Stimulated activated CD8-positive, alpha-beta memory T cell treated with anti-CD3 and anti-CD28 coated beads, Interleukin-4, amount 100 ng/mL, for 48 hours (primary cell): Measurements from ENCODE around the gene NFASC.

Experiments
- DNase-seq: peaks from one replicate; pipeline ENCODE4 v3.0.0-alpha.2; 2020

NFASC gene

GRCh38 chr1:204863024-204863423, 7.6 kb upstream of the NFASC start:
- DNase-seq = no peak

DNA sequence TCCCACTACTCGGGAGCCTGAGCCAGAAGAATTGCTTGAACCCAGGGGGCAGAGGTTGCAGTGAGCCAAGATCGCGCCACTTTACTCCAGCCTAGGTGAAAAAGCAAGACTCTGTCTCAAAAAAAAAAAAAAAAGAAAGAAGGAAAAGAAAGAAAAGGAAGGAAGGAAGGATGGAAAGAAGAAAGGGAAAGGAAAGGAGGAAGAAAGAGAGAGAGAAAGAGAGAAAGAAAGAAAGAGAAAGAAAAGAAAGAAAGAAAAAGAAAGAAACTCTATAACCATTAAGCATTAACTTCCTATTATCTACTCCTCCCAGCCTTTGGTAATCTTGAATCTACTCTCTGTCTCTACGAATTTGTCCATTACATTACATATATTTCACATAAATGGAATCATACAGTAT, 6.9 kb upstream of the NFASC start:
- DNase-seq = no peak

DNA sequence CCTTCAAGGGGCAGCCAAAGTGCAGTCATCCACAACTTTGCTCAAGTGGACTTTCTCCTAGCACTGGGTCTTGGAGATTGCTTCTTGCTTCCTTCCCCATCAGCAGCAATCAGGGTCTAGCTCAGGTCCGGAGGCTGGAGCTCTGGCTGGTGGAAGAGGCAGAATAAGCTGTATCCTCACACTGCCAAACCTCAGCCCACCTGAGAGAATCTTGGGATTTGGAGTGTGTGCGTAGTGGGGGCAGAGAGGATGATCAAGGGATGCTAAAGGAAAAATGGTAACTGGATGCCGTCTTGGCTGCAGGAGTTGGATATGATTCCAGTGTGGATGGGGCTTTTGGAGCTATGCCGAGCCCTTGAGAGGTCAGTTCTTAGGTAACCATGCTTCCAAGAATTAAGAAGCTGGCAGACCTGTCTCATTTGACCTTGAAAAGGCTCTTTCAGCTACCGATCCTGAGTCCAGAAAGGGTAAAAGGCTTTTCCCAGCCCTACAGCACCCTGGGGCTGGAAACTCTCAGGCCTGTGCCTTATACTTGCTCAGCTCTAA, 4.5 kb upstream of the NFASC start:
- no peak for DNase-seq

GRCh38 chr1:204867203-204867602, 3.5 kb upstream of the NFASC start:
- no peak for DNase-seq

DNA sequence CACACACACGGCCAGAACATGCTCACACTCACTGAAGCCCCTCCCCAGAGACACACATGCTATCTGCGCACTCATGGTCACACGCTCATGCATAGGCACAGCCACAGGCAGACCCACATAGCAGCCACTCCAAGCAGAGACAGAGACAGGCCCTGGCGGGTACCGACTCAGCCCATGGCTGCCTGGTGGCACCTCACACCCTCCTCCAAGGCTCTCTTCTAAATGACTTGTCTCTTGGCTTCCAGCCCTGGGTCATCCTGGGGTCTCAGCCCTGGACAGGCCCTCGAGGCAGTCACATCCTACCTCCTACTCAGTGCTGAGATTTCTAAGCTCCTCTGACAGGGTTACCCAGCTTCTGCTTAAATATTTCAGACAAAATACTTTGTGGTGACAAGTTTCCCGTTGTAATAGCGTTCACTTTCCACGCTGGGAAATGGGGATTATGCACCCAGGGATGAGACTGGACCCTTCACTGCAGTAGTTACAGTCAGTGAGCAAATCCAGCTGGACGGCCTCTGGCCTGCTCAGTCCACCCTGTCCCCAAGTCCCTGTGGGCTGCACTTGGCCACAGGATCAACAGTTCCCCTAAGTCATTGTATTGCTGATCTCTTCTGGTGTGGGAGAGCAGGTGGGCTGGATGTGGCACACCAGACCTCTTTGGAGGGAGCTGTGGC, 2.9 kb upstream of the NFASC start:
- no peak for DNase-seq

DNA sequence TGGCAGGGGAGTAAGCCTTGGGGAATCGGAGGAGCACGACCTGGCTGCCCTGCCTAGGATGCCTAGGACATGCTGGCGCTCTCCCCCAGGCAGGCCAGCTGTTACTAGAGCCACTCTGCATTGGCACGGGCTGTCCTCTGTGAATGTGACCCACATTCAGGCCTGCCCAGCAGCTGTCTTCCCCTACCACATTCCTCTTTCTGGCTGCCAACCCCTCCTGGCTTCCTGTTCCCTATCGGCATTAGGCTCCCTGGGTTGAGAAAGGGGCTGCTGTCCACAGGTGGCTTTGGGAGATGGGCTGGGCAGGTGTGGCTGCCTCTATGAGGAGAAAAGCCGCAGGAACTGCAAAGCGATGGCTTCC, 2.3 kb upstream of the NFASC start:
- DNase-seq = no peak

DNA sequence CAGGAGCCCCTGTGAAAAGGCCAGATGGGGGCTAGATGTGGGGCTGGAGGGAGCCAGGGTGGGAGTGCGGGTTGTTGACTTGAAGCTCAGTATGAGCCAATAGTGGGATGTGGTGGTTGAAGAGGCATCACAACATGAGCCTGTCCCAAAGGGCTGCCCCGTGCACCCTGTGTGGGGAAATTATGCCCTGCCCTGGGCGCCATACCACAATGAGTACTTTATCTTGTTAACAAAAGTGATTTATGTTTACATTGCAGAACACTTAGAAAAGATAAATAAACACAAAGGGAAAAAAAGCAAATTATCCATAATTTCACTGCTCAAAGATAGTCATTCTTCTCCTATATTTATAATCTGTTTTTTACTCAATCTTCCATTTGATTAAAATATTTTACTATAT, 1.6 kb upstream of the NFASC start:
- DNase-seq = no peak

DNA sequence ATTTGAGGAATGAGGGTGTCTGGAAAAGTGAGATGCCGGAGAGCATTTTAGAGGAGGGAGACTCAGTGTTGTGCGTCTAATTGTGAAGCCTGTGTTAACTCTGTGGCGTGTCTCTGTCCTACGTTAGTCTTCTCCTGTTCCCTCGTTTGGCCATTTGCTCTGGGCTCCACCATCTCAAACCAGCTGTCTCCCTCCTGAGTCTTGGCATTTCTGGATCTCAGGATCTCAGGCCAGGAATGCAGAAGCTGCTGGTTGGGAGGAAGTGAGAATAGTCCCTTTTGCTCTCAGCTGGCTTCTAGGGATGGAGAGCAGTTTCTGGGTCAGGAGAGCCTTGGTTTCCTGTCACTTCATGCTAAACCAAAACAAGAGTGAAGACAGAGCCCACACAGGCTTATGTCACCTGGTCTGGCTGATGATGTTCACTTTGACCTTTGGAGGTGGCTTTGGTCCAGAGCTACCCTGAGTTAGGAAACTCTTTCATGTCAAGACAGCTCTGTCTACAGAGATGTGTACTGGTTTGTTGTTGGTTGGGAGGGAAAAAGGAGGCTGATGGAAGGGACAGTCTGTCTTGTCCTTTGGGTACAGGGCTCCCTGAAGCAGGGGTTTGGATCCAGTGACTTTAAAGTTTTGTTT, 859 bp downstream of the NFASC start:
- no peak for DNase-seq

GRCh38 chr1:204872262-204872881, 1.7 kb downstream of the NFASC start:
- no peak for DNase-seq

DNA sequence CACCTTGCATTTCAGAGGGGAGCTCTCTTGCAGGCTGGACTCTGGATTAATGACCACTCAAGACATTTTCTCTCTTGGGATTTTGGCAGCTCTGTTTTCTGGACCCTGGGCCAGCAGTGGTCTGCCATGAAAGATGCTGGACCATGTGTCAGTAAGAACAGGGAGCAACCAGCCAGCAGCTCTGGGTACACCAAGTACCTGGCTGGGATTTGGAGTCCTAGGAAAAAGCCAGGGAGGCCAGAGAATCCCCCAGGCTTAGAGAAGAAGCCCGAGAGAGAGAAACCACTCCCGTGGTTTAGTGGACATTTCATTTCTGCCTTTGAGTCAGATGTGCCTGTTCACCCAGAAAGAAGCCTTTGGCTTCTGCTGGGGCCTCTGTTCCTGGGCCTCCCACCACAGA, 2.5 kb downstream of the NFASC start:
- DNase-seq = no peak

- DNase-seq = no peak
These were observed 3.1 kb downstream of the NFASC start for GRCh38 chr1:204873714-204874113.

DNA sequence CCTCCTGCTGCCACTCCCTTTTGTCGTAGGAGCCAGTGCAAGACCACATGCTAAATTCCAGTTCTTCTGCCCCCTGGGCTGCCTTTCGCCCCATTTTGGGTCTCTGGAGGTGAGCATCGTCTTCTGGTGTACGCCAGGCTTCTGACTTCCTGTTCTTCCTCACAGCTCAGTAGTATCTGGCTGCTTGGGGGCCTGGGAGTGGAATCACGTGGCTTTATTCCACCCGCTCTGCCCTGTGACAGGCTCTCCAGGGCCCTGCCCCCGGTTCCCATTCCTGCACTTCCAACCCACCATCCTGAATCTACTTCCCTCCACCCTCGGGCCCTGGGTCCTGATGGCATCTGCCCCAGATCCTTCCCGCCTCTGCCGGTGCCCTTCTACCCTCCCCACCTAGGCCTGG, 3.6 kb downstream of the NFASC start:
- DNase-seq = no peak

- no peak for DNase-seq
These were observed 4.6 kb downstream of the NFASC start for GRCh38 chr1:204875255-204875654.

DNA sequence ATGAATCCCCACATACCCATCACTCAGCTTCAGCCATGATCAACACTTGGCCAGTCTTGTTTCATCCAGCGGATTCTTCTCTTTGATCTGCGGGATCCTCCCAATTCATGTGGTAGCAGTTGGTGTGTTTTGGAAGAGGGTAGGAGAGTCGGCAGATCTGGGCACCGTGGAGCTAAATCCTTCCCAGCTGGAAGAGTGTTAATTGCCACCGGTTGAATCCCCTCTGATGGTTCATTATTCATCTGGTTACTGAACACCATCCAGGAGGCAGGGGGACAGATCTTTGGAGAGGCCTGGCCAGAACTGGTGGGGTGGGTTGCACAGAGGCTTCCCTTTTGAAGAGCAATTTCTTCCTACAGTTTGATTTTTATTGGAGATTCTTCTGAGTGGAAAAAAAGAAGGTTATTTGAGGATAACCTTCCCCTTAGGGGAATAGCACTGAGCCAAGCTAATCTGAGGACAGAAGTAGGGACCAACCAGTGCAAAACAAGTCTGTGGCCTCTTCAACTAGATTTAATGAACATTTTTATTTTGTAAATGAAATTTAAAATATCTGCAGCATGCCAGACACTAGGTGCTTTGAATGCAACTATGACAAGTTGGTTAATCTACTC, 8.1 kb downstream of the NFASC start:
- no peak for DNase-seq

- no peak for DNase-seq
These were observed 8.7 kb downstream of the NFASC start for GRCh38 chr1:204879351-204879750.

GRCh38 chr1:204880906-204881305, 10.2 kb downstream of the NFASC start:
- no peak for DNase-seq

- DNase-seq = no peak
These were observed 11.8 kb downstream of the NFASC start for GRCh38 chr1:204882479-204882878.

- DNase-seq = no peak
These were observed 12.7 kb downstream of the NFASC start for GRCh38 chr1:204883405-204883804.

DNA sequence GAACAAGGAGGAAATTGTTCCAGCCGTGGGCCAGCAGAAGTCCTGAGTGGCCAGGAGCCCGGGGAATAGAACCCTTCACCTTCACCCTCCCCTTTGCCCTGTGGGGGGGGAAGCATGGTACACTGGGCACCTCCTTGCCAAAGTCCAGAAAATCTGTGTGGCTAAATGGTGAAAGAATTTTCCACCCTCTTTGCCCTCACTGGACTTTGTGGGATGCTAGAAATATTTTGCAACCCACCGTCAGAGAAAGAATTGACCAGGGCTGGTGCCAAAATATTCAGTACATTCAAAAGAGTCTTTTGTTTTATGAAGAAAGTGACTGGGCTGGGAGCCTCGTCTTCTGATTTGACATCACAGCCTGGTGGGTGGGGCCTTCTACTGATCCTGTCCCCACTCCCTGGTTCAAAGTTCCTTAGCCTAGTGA, 14.6 kb downstream of the NFASC start:
- no peak for DNase-seq

DNA sequence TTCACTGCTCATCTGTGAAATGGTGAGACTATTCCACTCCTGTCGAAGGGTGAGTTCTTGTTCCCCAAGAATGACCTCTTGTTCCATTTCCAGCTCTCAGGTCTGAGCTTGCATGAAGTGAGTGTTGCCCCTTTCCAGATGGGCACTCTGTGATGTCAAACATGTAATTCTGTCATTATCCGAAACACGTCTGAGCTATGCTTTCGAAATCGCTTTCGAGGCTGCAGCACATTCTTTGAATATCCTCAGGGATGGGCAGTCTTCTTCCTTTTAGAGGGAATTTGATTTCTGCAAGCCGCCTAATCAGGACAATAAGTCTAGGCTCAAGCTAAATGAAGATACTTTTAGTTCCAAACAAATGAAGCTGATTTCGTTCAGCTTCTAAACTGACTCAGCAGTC, 15.1 kb downstream of the NFASC start:
- no peak for DNase-seq

DNA sequence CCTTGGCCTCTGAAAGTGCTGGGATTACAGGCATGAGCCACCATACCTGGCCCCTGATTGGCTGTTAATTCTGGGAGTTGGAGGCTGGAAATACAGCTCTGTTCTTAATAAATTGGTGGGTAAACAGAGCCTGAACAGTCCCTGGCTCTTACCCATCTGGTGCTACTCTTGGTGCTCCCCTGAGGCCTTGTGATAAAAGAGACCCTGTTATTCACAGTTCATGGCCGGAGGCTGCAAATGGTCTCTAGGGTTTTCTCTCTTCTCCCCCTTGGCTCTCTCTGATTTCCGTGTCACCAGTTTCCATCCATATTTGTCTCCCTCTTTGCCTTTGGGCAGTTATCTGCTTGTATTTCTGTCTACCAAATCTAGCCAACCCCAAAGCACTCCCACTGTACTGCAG, 17.2 kb downstream of the NFASC start:
- no peak for DNase-seq

DNA sequence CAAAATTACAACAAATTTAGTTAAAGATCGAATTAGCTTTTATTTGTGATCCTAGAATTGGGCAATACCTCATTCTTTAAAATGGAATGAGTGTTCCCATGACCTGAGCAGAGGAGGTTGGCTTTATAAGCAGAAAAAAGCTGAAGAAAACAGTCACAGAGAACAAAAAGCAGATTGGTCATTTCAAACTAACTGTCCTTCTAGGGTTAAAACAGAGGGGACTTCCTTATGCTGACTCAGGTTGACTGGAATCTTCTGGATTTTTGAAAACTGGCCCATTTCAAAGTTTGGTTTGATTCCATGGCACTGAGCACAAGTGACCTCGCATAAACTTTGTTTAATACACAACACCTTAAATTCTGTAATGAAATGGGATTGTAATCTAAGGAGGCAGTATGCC, 17.6 kb downstream of the NFASC start:
- DNase-seq = no peak

DNA sequence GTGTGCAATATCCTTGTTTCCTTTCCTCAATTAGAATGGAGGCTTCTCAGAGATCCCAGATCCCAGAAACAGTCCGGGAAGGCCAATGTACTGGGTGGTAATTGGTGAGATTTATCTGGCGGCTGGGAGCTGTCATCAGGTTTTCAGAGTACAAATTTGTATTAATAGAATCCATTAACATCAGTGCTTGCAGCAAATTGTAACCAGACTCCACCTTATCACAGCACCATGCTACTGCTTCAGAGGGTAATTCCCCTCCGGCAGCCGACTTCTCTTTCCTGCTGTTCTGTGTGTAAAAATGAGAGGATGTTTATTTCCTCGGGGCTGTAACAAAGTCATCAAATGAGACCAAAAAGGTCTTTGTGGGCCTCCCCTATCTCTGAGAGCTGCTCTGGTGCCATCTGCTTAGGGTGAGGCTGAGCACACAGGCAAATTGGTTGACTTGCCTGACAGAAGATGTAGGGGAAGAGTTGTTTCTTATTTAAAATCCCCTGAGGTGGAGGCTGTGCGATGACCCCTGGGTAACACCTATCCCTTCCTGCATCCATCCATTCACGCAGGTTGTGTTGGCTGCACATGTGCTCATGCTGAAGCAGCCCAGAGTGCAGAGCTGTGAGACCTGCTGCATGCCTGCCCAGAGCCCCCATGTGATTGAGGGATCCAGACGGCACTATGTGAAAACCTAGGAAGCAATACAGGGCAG, 19.2 kb downstream of the NFASC start:
- DNase-seq = no peak
